OCI-LY7 (cell line): ENCODE data around the gene OR10A4.

Experiments
- EZH2phosphoT487 ChIP-seq: fragments of 200-600 bp; sonication (generic); IDR thresholded peaks from 2 replicates; pipeline ENCODE4 v1.6.1; 2018; ENCODE audit warnings: low read depth, borderline replicate concordance, mild to moderate bottlenecking, mixed run types, antibody characterized with exemption, low read length, moderate library complexity, mixed read lengths
- TF ChIP-seq, protein P1 (sequence below): fragments of 200-600 bp; sonication (generic); conservative IDR thresholded peaks from 2 replicates; pipeline ENCODE4 v1.5.1; 2014; ENCODE audit warnings: mild to moderate bottlenecking, antibody characterized with exemption, low read length, moderate library complexity, mixed read lengths

DNA sequence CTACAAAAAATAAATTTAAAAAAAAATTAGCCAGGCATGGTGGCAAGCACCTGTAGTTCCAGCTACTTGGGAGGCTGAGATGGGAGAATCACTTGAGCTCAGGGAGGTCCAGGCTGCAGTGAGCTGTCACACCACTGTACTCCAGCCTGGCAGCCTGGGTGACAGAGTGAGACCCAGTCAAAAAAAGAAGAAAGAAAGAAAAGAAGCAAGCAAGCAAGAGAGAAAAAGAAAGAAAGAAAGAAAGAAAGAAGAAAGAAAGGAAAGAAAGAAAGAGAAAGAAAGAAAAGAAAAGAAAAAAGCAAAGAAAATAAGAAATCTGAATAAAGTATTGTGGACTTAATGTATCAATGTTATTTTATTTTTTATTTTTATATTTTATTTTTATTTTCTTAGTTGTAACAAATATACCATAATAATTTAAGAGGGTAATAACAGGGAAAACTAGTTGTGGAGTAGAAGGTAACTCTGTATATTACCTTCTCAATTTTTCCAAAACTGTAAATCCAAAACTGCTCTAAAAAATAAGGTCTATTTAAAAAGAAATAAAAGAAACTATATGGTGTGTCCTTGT lies 48.7 kb downstream of the OR10A4 start:
- TF ChIP-seq, protein P1, sequence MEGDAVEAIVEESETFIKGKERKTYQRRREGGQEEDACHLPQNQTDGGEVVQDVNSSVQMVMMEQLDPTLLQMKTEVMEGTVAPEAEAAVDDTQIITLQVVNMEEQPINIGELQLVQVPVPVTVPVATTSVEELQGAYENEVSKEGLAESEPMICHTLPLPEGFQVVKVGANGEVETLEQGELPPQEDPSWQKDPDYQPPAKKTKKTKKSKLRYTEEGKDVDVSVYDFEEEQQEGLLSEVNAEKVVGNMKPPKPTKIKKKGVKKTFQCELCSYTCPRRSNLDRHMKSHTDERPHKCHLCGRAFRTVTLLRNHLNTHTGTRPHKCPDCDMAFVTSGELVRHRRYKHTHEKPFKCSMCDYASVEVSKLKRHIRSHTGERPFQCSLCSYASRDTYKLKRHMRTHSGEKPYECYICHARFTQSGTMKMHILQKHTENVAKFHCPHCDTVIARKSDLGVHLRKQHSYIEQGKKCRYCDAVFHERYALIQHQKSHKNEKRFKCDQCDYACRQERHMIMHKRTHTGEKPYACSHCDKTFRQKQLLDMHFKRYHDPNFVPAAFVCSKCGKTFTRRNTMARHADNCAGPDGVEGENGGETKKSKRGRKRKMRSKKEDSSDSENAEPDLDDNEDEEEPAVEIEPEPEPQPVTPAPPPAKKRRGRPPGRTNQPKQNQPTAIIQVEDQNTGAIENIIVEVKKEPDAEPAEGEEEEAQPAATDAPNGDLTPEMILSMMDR: no peak
- no peak for TF ChIP-seq EZH2phosphoT487
